GM18868 (cell line): ENCODE results near the gene CHDH.

Experiments used
- ATAC-seq: cut with Tn5 transposase; IDR thresholded peaks from one replicate; pipeline ENCODE4 v1.9.1; 2021; ENCODE audit warnings: mild to moderate bottlenecking, moderate library complexity; ENCODE audit not compliant: unreplicated experiment

The CHDH gene

DNA sequence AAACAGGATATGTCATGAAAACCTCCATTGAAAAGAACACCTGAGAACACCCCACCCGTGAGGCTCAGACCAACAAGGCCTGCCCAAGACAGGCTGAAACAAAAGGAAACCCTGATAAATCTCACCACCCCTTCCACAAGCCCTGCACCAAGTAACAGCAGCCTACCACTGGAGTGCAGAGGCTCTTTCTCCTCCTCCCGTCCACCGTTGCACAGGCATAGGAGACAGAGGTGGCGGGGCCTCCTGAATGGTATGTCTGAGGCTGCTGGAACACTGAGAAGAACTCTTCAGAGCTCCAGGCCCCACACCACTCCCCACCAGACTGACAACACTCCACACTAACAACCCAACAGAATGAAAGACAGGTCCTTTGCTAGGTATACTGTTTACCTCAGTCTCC lies 21.4 kb downstream of the CHDH start:
- no peak for ATAC-seq

DNA sequence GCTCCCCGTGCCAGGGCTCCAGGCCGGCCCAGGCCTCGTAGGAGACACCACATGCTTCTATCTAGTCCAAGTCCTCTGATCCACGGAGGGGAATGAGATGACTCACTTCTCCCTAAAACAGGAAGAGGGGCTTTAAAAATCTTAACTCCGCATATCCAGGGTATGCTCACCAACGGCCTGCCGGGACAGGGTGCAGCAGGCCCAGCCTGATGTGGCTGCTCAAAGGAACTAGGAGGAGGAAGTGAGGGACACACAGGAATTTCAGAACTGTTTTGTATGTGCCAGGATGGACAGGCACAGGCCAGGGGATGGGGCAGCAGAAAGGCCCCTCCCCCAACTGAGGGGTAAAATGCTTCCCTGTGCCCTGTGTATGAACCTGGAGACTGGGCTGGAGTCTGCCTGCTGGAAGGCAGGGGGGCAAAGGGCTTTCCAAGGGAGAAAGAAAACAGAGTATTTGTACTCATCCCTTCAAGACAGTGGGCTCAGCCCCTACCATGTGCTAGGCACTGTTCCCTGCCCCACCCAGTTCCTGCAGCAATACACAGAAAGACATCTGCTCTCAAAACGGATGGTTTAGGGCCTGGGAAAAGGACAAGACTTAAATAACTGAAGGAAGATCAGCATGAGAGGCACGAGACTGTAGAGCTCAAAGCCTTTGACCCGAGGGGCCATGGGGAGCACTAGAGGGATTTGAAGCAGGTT lies 22.1 kb downstream of the CHDH start:
- ATAC-seq = no peak

DNA sequence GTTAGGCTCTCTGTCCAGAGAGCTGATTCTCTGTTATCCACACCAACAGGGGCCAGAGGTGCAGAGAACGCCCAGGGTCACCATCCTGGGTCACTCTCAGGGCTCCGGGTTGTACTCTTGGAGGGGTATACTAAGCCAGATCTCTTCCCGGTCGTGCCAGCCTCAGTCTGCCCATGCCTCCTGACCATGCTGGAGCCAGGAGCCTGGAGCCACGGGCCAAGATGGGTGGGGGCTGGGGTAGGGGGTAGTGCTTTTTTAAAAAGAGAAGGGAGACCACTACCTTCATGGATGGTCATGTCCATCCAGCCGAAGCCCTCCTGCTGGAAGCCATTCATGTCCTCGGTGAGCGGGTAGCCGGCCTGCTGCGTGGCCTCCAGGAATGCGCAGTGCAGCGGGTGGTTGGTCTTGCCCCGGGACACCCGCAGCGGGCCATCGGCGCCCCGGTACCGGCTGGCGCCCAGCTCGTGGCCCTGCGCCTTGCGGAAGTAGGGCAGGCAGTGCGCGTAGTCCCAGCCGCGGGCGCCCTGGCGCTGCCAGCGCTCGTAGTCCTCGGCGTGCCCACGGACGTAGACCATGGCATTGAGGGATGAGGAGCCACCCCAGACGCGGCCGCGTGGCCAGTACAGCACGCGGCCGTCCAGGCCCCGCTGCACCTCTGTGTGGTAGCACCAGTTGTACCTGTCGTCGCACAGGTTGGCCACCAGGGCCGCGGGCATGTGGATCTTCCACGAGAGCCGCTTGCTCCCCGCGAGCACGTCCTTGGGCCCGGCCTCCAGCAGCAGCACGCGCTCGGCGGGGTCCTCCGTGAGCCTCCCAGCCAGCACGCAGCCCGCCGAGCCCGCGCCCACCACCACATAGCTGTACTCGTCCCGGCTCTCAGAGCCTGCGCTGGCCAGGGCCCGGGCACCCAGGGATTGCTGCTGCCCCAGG lies 22.9 kb downstream of the CHDH start:
- ATAC-seq = no peak

DNA sequence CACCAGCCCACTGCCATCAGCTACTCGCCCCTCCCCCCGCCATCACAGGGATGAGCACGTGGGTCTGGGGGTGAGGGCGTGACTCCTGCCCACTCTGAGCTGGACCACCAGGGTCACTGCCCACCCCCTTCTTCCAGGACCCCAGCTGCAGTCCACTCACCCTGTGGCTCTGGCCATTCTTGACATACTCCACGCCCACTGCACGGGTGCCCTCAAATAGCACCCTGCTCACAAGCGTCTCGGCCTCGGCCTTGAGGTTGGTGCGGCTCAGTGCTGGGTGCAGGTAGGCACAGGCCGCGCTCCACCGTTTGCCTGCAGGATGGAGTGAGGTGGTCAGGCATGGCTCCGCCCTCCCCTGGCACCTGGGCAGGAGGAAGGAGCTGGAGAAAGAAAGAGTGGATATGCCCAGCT lies 23.9 kb downstream of the CHDH start:
- ATAC-seq = no peak

DNA sequence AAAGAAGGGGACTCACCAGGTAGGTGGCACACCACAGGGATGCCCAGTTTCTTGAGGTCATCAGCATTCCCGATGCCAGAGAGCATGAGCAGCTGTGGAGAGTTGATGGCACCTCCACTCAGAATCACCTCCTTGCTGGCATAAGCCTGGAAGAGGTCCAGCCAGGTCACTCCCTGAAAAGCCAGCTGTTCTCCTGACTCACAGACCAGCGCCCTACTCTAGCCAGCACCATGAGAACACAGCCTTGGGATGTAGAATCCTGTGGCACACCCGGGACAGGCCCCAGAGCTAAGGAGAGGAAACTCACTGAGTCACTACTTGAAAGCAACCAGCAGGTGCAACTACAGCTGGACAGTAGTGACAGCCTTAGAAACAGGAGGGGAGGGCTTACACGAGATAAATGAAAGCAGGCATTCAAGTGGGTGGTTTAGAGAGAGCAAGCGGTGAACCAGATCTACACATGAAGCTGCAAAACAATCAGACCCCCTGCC lies 24.5 kb downstream of the CHDH start:
- no peak for ATAC-seq

DNA sequence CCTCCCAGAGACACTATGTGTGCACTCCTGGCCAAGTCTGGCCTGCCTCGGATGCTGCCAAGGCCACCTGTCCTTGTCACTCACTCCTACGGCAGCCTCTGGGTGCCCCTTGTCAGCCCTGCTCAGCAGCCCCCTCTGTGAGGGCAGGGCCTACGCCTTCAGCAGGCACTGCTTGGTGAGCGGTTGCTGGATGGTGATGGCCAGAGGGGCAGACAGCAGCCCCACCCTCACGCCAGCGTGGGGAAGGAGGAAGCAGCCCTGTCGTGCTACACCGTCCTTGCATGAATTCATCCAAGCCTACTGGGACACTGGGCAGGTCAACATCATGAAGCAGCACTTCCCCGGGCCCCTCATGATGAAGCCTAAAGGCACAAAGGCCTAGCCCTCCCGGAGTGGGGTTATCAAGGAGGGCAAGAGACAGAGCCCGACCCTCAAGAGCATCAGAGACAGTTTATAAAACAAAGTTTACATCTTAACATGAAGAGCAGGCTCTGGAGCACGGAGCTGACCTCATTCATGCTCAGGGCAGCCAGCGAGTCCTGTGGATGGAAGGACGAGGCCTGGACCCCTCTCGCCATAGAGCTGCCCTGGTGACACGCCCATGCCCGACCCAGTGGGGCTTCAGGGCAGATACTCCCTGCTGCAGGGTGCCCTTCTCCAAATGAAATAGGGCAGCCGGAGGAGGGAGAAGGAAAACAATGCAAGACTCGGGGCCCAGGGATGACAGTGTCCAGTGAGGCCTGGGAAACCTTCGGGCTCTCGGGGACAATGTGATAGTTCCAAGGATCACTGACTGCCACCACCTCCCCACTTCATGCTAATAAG lies 25.3 kb downstream of the CHDH start:
- ATAC-seq = no peak

DNA sequence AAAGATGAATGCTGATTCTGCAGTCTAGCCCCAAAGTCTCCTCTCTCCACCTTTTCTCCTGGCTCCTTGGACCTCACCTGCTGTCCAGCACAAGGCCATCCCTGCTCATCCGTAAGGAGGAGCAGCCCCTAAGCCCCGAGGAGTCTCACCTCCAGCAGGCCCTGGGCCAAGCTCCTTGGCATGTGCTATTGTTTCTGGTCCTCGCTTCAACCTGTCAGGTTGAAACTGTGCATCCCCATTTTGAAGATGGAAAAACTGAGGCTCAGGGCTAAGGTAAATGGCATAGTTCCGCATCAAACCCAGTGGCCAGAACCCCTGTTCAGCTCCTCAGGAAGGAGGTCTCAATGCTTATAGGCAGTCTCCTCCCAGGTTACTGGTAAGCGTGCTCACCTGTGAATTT lies 26.1 kb downstream of the CHDH start:
- no peak for ATAC-seq

DNA sequence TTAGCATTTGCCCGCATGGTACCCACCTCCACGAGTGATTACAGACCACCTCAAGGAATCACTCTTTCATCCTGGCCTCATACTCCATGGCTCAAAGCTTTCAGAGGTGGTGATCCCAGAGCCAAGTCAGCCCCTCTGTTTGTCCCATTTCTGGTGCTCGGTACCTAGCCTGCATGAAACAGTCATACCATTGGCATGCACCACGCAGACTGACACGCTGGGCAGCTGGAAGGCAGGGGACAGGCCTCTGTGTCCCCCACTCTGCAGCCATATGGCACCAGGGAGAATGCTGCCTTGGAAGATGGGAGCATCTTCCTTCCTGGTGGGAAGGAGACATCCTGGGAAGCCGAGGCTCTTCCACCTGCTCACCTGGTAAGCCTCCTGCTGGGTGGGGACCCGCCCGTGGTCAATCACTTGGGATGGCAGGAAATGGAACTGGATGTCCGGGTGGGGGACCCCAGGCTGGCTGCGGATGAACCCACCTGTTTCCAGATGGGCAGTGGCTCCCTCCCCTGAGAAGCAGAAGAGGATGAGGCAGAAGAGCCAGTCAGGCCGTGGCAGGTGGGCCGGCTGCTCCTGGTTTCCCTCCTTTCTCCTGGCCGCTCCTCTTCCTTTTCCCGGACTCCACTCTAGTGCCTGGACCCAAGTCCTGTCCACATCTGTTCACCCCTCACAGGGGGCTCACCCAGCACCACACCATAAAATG lies 26.9 kb downstream of the CHDH start:
- no peak for ATAC-seq

DNA sequence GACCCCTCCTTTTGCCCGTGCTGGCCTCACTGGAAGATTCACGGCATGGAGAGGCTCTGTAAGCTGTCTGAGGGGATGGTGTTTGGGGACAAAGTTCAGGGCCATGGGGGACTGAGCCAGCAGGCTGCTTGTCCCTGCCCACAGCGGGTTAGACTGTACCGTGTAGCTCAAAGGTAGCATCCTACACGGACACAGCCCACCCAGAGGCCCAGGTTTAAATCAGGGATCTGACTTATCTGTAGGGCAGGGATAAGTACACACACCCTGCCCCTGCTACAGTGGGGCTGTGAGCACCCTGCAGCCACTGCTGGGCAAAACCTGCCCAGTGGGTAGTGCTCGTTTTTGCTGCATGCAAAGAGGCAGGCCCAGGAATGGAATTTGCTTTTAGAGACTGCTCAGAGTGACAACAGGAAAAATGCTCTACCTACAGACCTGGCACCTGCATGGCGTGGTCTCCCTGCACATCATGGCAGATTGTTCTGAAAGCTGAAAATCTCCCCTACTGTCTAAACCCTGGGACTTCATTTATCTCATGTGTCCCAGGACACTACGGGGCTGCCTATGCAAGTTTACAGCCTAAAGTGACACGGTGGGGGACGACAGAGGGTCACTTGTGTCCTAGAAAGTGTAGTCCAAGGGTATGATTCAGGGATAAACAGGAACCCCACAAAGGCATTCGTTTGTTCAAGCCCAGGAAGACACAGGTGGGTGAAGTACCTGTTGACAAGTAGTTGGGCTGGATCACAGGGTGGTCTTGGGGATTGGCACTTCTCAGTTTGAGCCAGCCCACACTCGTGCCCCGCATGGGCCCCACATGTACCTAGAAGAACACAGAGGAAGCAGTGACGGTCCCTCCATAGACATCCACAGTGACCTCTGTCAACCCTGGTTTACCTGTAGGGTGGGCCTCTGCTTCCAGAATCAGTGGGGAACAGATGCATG lies 27.7 kb downstream of the CHDH start:
- ATAC-seq = no peak

DNA sequence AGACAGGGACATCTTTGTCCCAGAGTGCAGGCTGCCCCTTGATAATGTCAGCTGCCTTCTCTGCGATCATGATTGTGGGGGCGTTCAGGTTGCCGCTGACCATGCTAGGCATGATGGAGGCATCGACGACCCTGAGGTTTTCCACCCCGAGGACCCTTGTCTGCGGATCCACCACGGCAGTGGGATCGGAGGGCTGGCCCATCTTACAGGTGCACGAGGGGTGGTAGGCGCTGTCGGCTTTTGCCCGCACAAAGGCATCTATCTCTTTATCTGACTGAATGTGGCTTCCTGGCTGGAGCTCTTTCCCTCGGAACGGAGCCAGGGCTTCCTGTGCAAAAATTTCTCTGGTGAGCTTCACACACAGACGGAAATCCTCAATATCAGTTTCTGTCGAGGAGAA lies 28.4 kb downstream of the CHDH start:
- no peak for ATAC-seq

DNA sequence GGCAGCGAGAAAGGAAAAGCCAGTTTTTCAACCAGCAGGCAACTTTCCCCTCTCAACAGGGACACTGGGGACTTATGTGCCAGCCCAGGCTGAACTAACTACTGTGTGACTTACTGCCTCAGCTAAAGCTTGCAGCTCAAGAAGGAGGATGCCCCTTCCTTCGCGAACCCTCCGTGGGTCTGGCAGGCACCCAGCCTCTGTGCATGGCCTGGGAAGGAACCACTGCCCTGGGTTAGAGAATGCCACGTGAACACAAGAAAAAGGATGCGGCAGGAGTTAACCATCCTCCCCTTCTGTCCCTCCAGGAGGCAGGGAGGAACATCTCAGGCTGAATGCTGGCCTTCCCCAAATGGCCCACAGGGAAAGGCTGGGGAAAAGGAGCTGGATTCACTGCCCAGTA lies 29.0 kb downstream of the CHDH start:
- no peak for ATAC-seq

DNA sequence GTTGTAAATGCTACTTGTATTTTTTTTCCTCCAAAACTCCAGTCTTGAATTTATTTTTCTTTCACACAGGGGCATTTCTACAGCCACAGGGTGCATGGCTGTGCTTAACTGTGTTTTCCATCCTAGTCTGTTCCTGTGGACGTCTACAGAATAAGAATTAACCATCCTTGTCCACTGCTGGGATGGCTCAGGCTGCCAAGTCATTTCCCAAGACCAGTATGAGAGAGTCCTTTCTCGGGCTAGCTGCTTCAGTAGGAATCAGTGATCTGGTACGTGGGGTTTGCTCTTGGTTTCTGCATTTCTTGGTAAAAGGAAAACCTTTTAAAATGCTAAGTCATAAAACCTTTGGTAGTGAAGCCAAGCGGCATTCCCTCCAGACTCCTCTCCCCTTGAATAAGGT lies 29.8 kb downstream of the CHDH start:
- ATAC-seq = no peak

DNA sequence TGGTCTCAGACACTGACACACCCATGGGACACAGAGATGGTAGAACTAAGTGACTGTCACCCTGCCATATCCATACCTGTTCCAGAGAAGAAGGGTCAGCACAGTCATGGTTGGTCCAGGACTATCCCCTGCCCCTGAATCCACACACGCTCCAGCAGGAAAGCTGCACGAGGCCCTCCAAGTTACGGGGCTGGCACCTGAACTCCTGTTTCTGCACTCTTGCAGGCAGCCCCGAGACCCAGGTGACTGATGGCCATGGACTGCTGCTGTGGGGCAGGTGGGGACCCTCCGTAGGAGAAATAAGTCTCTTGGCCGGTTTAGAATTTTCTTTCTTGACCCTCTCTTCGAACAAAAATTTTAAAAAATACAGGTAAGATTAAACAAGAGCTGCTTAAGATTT lies 30.6 kb downstream of the CHDH start:
- ATAC-seq = no peak

DNA sequence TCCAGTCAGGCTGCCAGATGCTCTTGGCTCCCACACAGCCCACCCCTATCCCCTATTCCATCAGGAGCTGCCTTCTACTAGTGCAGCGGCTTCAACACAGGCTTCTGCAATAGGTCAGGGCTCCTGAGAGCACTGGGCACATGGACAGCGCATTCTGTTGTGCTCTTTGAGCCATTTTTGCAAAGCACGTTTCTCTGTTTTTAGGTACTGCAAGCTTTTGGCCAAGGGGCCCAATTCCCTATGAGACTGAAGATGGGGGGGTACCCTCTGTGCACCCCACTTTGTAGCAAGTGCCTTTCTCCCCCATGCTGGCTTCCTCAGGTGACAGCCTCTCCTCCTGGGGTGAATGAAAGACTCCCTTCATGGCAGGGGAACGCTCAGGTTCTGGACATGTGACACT lies 31.2 kb downstream of the CHDH start:
- ATAC-seq = no peak

DNA sequence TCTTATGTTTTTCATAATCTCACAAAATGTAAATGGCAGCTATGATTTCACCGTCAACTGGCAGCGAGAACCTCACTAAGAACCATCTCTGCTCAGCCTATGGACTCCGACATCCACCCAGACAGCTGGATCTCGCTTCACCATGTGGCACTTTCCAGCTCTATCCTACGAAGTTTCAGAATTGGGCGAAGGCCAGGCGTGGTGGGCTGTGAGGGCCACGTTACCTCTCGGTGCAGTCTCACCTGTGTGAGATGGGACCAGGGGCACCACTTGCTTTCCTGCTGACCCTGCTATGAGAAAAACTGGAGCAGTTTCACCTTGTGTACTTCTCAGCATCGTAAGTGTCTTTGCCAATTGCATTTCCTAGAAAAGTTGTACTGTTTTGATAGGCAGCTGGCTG lies 32.3 kb downstream of the CHDH start:
- ATAC-seq = no peak

DNA sequence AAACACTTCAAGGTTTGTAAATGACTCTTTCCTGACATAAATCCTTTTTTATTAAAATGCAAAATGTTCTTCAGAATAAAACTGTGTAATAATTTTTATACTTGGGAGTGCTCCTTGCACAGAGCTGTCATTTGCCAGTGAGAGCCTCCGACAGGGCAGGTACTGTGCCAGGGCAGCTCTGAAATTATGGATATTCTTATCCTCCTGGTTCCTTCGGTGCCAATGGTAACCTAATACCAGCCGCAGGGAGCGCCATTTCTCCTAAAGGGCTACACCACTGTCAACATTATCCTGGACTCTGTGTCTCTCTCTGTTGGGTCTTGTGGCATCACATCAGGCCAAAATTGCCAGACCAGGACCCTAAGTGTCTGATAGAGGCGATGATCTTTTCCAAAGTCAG lies 33.0 kb downstream of the CHDH start:
- no peak for ATAC-seq

DNA sequence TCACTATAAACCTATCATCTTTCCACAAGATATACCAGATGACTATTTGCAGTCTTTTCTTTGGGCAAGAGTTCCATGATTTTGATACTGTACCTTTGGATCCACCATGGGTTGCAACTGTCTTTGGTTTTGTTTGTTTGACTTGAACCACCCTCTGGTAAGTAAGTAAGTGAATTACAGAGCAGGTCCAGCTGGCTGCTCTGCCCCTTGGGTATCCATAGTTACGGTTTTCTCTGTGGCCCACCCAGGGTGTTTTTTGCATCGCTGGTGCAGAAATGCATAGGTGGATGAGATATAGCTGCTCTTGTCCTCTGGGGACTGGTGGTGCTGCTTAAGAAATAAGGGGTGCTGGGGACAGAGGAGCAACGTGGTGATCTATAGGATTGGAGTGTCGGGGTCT lies 33.8 kb downstream of the CHDH start:
- no peak for ATAC-seq

DNA sequence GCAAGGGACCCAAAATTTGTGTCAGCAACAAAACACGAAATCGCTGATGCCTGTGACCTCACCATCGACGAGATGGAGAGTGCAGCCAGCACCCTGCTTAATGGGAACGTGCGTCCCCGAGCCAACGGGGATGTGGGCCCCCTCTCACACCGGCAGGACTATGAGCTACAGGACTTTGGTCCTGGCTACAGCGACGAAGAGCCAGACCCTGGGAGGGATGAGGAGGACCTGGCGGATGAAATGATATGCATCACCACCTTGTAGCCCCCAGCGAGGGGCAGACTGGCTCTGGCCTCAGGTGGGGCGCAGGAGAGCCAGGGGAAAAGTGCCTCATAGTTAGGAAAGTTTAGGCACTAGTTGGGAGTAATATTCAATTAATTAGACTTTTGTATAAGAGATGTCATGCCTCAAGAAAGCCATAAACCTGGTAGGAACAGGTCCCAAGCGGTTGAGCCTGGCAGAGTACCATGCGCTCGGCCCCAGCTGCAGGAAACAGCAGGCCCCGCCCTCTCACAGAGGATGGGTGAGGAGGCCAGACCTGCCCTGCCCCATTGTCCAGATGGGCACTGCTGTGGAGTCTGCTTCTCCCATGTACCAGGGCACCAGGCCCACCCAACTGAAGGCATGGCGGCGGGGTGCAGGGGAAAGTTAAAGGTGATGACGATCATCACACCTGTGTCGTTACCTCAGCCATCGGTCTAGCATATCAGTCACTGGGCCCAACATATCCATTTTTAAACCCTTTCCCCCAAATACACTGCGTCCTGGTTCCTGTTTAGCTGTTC lies 34.9 kb downstream of the CHDH start:
- ATAC-seq = no peak
